ENCODE results near the gene HBA1. TPM values are rescaled to one million over a fixed set of nuclear protein-coding genes. Genes with fewer than 3 reads are reported as not detected.

Gene HBA1
- total and polyA plus RNA-seq, 2 donors (not counting 3 experiments of a cell fraction or from before 2014, with no cell fraction given), result not detected

DNA sequence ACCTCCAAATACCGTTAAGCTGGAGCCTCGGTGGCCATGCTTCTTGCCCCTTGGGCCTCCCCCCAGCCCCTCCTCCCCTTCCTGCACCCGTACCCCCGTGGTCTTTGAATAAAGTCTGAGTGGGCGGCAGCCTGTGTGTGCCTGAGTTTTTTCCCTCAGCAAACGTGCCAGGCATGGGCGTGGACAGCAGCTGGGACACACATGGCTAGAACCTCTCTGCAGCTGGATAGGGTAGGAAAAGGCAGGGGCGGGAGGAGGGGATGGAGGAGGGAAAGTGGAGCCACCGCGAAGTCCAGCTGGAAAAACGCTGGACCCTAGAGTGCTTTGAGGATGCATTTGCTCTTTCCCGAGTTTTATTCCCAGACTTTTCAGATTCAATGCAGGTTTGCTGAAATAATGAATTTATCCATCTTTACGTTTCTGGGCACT is 928 bp downstream of the HBA1 start:
- ChIA-PET POLR2A (no interaction called here), CTCF (interaction anchor here (0.6 to 2.3 kb wide), 3 partner anchors 70 to 185 kb away, joined by 4 to 11 read pairs (median 4); no protein-coding TSS in a partner anchor)
- no peaks in the 10 kb centered on the region for H3K9me1 ChIP-seq (replicated peaks; ENCODE audit: control insufficient read depth, extremely low read depth, insufficient read depth, low read length)
- no peak overlapping the region for H3K4me3 ChIP-seq (replicated peaks in 1 of 3; ENCODE audit: insufficient read depth in 1 of 3, low read depth in 1 of 3, low read length in 3 of 3)
- TF ChIP-seq EZH2 (IDR thresholded peaks at IDR 0.05; ENCODE audit: borderline replicate concordance, low read depth, low read length, severe bottlenecking) (peak; percentile 60), FOS (IDR thresholded peaks at IDR 0.05; ENCODE audit: borderline replicate concordance, insufficient read depth, low read length) (no peak)
- H3K27ac ChIP-seq (ENCODE audit: insufficient read depth, low read depth, low read length), result no peak overlapping the region
- H3K9ac ChIP-seq (replicated peaks; ENCODE audit: extremely low read depth, insufficient read depth, low read length), result no peak overlapping the region
- intact Hi-C loops (cut with micrococcal nuclease) (no loop called here), dilution Hi-C loops (cut with MboI; ENCODE audit: extremely low pct_ligation_motif_present, low sequenced_read_pairs) (no loop called here)
- H3K4me2 ChIP-seq (ENCODE audit: insufficient read depth, low read length), result no peak overlapping the region
- H3K9me3 ChIP-seq (replicated peaks; ENCODE audit: control insufficient read depth, insufficient read depth, low read length), result no peaks in the 10 kb centered on the region
- peaks cover 38 to 41% of the 10 kb centered on the region in 2 experiments for H3K27me3 ChIP-seq (ENCODE audit: control insufficient read depth in 2 of 2, insufficient read depth in 2 of 2, low read length in 2 of 2)
- H3K36me3 ChIP-seq (ENCODE audit: control insufficient read depth in 2 of 2, extremely low read depth in 1 of 2, insufficient read depth in 2 of 2, low read length in 2 of 2), result no peaks in the 10 kb centered on the region
- BruUV-seq (replicated peaks), result no TSS peak
- peaks cover 5% of the 10 kb centered on the region for H3K4me1 ChIP-seq (ENCODE audit: control insufficient read depth, extremely low read depth, insufficient read depth, low read length)
- H2AFZ ChIP-seq (ENCODE audit: low read depth, low read length), result no peak overlapping the region
- no peaks in the 10 kb centered on the region for H4K20me1 ChIP-seq (replicated peaks; ENCODE audit: control insufficient read depth, extremely low read depth, insufficient read depth, low read length)
- DNase-seq (ENCODE audit: low read depth, low spot score), result no peak
- FAIRE-seq, result no peak
- H3K79me2 ChIP-seq (ENCODE audit: control insufficient read depth, insufficient read depth, low read length), result no peaks in the 10 kb centered on the region

- no peaks in the 10 kb centered on the region for H3K9me1 ChIP-seq (replicated peaks; ENCODE audit: control insufficient read depth, extremely low read depth, insufficient read depth, low read length)
- no TSS peak for BruUV-seq (replicated peaks)
- H3K4me2 ChIP-seq (ENCODE audit: insufficient read depth, low read length), result no peak overlapping the region
- H3K9me3 ChIP-seq (replicated peaks; ENCODE audit: control insufficient read depth, insufficient read depth, low read length), result no peaks in the 10 kb centered on the region
- H3K4me3 ChIP-seq (replicated peaks in 1 of 3; ENCODE audit: insufficient read depth in 1 of 3, low read depth in 1 of 3, low read length in 3 of 3), result no peak overlapping the region
- no peaks in the 10 kb centered on the region for H3K79me2 ChIP-seq (ENCODE audit: control insufficient read depth, insufficient read depth, low read length)
- no peaks in the 10 kb centered on the region for H4K20me1 ChIP-seq (replicated peaks; ENCODE audit: control insufficient read depth, extremely low read depth, insufficient read depth, low read length)
- no peak overlapping the region for H3K27ac ChIP-seq (ENCODE audit: insufficient read depth, low read depth, low read length)
- no peak for TF ChIP-seq GATA2 (IDR thresholded peaks at IDR 0.05; ENCODE audit: insufficient read depth, insufficient read length, low read depth, low read length)
- TF ChIP-seq JUN (IDR thresholded peaks at IDR 0.05; ENCODE audit: borderline replicate concordance, insufficient read depth, insufficient read length, low read depth), result no peak
- no peak for TF ChIP-seq CTCF (IDR thresholded peaks at IDR 0.05; ENCODE audit: extremely low read depth in 1 of 2, insufficient read depth in 1 of 2, low read depth in 1 of 2, low read length in 2 of 2)
- no peak for TF ChIP-seq POLR2A (IDR thresholded peaks at IDR 0.05; ENCODE audit: low read depth, low read length)
- TF ChIP-seq MYC (IDR thresholded peaks at IDR 0.05; ENCODE audit: low read depth, low read length), result no peak
- no peak for TF ChIP-seq EZH2 (IDR thresholded peaks at IDR 0.05; ENCODE audit: borderline replicate concordance, low read depth, low read length, severe bottlenecking)
- TF ChIP-seq FOS (IDR thresholded peaks at IDR 0.05; ENCODE audit: borderline replicate concordance, insufficient read depth, low read length), result no peak
- no peak for TF ChIP-seq POLR2AphosphoS5 (IDR thresholded peaks at IDR 0.05; ENCODE audit: insufficient read depth, low read depth, low read length)
- no peak for TF ChIP-seq MAX (IDR thresholded peaks at IDR 0.05; ENCODE audit: insufficient read depth, insufficient read length)
- intact Hi-C loops (cut with micrococcal nuclease) (no loop called here), dilution Hi-C loops (cut with MboI; ENCODE audit: extremely low pct_ligation_motif_present, low sequenced_read_pairs) (no loop called here)
- H3K4me1 ChIP-seq (ENCODE audit: control insufficient read depth, extremely low read depth, insufficient read depth, low read length), result peaks cover 5% of the 10 kb centered on the region
- ChIA-PET POLR2A (no interaction called here), CTCF (interaction anchor here (0.6 to 2.3 kb wide), 3 partner anchors 71 to 184 kb away, joined by 4 to 11 read pairs (median 4); no protein-coding TSS in a partner anchor)
- no peak for DNase-seq (ENCODE audit: low read depth, low spot score)
- H3K9ac ChIP-seq (replicated peaks; ENCODE audit: extremely low read depth, insufficient read depth, low read length), result no peak overlapping the region
- no peak overlapping the region for H2AFZ ChIP-seq (ENCODE audit: low read depth, low read length)
- peaks cover 38 to 41% of the 10 kb centered on the region in 2 experiments for H3K27me3 ChIP-seq (ENCODE audit: control insufficient read depth in 2 of 2, insufficient read depth in 2 of 2, low read length in 2 of 2)
- no peak for FAIRE-seq
- H3K36me3 ChIP-seq (ENCODE audit: control insufficient read depth in 2 of 2, extremely low read depth in 1 of 2, insufficient read depth in 2 of 2, low read length in 2 of 2), result no peaks in the 10 kb centered on the region
Measured at GRCh38 chr16:177981-178667, 1.6 kb downstream of the HBA1 start.

Measured in endothelial cell of umbilical vein (primary cell).